GM18526 (cell line): ENCODE data around the gene TMEM147.

Source experiments
- POLR2A ChIP-seq: IDR thresholded peaks from 3 replicates; pipeline ENCODE4 v1.6.1; 2011; ENCODE audit not compliant: insufficient read length; ENCODE audit errors: extremely low read depth

Gene TMEM147

DNA sequence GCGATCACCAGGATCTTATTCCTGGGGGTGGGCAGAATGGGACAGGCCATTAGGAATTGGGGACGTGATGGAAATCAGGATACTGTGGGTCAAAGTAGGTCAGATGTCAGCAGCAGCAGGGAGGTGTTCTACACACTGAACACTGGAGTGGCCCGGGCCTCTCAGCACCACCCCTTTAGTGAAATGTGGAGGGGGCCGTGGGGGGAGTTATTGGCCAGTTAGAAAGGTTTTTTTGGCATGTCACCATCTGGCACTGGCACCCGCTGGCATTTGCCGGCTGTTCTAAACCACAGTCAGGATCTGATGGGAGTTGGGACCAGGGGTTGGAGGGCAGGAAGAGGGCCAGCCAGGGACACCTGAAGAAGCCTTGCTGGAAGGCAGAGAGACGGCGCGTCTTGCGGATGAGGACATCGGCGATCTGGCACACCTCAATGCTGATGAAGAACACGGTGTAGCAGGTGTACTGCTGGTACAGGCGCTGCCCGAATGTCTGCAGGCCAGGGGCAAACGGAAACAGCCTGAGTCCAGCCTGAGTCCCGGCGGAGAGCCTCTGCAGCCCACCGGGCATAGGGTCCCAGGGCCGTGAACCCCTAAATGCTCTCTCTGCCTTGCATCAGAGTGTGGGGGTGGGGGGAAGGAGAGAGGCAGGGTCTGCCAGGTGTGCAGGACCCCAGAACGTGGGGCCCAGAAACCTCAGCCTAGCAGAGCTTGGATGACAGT, 5.8 kb downstream of the TMEM147 start:
- TF ChIP-seq POLR2A, result no peak

DNA sequence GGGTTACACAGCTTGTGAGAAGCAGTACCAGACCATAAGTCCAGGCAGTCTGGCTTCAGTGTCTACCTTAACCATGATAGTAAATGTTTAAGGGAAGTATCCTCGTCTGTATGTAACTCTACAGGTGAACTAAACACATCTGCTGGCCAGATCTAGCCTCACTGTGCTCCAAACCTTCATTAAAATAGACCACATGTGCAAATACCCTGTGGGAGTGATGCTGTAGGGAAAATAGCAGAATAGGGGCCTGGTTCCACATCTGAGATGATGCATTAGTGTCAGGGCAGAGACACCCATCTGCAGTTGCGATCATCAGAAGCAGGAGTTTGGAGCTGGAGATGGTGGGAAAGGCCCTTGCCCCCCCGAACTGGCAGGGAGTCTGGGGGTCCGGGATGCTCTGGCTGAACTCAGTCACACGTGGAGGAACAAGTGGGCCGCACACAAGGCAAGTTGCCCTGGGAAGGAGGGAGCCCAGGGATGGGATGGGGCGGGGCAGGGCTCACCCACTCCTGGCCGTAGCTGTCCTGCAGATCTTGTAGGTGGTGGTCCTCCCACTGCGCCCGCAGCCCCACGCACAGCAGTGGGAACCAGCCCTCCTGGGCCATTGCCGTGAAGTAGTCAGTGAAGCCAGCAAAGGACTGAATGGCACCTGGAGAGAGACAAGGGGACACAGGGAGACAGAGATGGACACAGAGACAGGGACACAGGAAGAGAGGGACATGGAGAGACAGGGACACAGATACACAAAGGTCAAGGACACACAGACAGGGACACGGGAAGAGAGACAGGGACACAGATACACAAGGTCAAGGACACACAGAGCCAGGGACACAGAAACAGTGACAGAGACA, 7.3 kb downstream of the TMEM147 start:
- TF ChIP-seq POLR2A, result no peak

DNA sequence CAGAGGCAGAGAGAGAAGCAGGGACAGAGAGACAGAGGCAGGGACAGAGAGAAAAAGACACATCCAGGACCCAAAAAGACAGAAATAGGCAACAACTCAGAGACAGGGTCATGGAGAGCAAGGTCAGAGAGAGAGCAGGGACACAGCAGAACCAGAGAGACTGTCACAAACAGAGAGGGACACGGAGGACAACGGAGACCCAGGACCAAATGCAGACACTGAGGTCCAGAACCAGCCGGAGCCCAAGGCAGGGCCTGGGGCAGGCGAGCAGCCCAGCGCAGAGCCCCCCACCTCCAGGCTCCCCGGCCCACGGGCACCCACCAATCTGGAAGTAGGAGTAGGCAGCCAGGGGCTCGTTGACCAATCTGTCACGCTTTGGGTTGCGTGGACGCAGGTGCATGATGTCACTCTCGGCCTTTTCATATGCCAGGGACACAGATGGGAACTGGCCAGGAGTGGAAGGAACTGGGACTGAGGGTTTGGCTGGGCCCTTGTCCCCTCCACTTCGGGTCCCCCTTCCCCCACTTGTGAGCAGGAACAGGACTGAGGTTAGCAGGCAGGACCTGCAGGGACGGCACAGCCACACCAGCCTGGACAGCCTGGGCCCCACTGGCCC, 8.1 kb downstream of the TMEM147 start:
- no peak for TF ChIP-seq POLR2A

DNA sequence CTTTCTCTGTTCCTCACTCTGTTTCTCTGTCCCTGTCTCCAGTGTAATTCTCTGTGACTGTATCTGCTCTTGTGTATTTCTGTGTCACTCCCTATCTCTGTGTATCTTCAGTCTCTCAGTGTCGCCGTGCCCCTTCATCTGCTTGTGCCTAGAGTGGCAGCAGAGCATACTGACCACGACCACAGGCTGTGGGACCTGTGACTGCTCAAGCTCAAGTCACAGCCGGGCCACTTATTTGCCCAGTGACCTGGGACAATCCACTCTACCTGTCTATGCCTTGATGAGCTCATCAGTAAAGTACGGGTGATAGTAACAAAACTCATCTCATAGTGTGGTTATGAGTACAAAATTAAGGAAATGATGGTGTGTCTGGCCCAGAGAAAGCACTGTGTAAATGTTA, 8.7 kb downstream of the TMEM147 start:
- TF ChIP-seq POLR2A, result no peak

DNA sequence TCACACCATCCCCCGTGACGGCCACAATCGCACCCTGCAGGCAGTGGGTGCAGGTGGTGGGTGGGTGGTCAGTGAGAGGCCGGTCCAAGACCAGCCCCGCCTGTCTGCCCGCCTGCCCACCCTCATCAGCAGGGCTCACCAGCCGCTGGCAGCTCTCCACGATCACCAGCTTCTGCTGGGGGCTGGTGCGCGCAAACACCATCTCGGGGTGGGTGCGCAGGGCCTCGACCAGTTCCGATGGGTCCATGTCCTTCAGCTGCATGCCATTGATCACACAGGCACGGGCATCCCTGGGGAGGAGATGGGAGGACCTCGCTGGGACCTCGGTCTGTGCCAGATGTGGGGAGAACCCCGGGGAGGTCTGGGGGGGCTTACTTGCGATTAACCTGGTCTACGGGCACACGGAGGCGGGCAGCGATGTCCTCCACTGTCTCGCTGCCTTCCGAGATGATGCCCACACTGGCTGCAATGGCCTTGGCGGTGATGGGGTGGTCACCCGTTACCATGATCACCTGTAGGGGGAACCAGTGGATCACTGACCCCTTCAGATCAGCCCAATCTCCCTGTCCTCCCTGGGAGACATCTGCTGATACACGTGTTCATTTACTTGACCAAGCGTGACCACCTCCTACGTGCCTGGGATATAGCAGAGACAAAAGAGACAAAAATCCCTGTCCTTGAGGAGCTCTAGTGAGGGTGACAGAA, 10.0 kb downstream of the TMEM147 start:
- TF ChIP-seq POLR2A, result no peak

DNA sequence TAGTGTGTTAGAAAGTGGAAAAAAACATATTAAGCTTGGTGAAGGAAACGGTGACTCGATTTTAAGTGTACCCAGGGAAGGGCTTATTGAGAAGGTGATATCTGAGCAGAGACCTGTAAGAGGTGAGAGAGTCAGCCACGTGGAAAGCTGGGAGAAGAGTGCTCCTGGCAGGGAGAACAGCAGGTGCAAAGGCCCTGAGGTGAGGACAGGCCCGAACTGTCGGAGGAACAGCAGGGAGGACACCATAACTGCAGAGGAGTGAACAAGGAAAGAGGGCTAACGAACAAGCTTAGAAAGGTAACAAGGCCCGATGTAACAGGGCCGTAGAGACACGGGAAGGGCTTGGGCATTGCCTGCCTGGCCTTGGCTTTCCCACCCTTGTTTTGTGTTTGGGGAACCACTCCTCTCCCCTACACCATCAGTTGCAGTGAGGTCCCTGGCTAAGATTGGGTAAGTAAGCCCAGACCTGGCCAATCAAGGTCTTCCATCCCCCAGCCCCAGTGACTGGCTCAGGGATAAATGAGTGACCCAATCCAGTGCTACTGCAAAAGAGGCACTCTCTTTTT, 10.7 kb downstream of the TMEM147 start:
- no peak for TF ChIP-seq POLR2A

DNA sequence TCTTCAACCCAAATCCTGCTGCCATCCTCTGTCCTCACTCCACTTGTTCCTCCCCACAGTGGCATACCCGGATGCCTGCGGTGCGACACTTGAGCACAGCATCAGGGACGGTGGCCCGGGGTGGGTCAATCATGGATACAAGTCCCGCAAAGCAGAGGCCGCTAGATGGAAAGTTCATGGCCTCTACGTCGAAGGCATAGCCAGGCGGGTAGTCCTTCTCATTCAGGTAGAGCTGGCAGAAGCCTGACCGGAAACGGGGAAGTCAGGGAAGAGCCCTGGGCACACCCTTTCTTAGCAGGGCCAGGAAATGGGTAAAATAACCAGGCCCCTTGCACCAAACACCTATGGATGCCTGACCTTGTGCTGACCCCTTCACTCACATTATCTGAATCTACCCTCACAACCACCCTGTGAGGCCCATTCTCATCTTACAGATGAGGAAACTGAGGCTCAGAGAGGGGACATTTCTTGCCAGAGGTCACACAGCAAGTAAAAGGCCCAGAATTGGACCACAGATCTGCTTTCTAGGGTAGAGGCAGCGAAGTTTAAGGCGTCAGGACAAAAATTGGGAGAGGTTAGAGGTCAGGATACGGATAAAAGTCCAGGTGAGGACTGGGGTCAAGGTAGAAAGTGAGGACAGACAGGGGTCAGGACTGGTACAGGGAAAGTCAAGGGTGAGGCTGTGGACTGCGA, 11.6 kb downstream of the TMEM147 start:
- TF ChIP-seq POLR2A, result no peak

DNA sequence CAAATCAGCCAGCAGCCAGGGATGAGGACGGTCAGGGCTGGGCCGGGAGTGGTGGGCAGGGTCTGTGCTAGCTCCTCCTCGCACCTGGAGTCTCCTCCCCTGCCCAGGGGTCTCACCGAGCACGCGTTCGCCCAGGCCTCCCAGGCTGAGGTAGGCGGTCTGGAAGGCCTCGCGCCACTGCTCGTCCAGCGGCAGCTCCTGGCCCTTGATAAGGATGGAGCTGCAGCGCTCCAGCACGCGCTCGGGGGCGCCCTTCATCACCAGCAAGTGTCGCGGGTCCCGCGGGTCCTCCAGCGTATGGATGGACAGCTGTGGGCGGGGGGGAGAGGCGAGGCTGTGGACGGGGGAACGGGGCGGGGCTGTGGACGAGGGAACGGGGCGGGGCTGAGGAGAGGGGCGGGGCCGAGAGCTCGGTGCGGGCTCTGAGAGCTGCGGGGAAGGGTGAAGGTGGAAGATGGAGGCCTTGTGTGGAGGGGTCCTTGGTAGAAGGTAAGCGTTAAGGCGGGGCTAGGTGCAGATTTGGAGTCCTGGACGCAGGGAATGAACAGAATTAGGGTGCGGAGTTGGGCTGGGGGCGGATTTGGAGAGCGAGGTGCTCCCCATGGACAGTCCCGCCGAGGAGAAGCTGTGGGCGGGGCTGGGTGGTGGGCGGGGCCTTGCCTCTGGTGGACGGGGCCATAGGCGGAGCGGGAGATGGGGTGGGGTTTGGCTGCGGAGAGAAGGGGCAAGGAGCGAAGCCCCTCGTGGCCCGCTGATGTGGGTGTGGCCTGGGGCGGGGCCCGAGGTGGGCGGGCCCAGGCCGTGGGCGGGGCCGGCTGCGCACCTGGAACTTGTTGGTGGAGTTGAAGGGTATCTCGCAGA, 12.3 kb downstream of the TMEM147 start:
- TF ChIP-seq POLR2A, result no peak

DNA sequence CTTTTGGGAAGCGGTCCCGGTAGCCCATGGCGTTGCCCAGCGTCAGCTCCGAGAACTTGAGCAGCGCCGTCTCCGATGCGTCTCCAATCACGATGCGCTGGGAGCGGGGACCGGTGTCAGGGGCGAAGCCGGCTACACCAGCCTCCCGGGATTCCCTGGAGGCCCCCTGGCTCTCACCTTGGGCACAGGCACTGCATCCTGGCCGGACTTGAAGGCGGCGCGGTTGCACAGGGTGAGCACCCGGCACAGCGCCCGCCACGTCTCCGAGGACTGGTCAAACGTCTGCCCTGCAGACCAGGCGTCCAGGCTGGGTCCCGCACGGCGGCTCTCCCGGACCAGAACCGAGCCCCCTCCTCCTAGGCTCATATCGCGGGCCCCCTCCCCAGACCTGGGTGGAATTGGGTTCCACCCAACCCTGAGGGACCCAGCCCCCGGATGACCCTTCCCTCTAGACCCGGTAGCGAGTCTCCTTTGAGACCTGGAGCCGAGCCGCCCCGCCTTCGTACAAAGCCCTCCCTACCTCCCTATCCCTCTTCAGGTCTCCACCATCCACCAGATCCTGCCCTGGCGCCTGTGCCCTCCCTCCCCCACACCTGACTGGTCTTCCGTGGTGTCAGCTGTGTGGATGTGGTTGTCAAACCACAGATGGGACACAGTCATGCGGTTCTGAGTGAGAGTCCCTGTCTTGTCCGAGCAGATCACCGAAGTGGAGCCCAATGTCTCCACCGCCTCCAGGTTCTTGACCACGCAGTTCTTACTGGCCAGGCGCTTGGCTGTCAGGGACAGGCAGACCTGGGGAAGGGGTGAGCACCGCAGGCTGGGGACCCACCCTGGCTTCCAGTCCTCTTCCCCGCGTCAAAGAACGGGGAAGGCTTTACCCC, 13.2 kb downstream of the TMEM147 start:
- no peak for TF ChIP-seq POLR2A

DNA sequence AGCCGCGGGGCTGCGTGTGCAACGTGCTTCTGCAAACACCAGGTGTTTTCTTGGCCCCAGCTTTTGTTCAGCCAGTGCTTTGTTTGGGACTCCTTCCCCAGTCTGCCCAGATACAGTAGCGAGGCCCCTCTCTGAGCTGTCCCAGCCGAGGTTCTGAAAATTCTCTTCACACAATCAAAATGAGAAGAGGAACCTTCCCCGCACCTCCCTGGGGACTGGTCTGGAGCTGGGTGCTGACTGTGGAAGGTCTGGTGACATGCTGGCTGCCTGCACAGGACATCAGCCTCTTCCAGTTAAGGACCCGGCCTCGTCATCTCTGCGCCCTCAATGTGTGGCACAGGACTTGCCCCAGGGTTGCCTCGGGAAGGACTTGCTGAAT, 13.8 kb downstream of the TMEM147 start:
- no peak for TF ChIP-seq POLR2A

DNA sequence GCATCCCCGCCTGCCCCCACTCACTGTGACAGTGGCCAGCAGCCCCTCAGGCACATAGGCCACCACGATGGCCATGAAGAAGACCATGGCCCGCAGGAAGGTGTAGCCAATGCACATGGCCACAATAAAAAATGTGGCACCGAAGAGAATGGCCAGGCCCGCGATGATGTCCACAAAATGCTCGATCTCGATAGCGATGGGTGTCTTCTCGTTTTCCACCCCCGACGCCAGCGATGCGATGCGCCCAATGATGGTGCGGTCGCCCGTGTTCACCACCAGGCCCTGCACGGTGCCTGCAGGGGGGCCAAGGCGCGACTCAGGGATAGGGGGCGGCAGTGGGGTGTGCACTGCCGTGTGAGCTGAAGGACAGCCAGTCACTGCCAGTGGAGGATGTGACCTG, 14.4 kb downstream of the TMEM147 start:
- TF ChIP-seq POLR2A, result no peak

DNA sequence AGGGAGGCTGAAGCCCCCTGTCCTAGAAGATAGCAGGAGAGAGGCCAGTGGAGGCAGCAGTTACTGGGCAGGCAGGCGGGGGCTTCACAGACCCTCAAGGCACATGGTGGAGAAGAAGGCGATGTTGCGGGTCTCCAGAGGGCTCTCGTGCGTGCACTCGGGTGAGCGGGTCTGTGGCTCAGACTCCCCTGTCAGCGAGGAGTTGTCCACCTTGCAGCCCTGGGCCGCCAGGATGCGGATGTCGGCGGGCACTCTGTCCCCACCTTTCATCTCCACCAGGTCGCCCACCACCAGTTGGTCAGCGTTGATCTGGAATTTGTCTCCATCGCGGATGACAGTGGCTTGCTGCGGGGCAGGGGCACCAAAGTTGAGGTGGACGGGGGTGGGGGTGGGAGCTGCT, 14.8 kb downstream of the TMEM147 start:
- no peak for TF ChIP-seq POLR2A

DNA sequence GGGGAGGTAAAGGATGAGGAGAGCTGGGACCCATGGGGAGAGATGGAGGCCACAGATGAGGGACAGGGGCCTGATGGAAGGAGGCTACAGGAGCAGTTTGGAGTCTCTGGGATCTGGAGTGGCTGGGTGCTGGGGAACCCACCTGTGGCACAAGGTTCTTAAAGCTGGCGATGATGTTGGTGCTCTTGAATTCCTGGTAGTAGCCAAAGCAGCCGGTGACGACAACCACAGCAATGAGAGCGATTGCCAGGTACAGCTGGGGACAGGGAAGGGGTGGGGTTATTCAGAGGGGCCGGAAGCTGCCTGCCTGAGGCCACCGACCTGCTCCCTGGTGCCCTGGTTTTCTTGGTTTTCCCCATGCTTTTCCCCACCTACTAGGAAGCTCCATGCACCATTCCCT, 15.3 kb downstream of the TMEM147 start:
- TF ChIP-seq POLR2A, result no peak
